Gastrocnemius medialis (tissue), 4 donors: ENCODE measurements around the gene NAPSA.

Source experiments
- CTCF ChIP-seq, 5 experiments: fragments of 450-650 bp in 3 of 5; fragments of 200-600 bp in 2 of 5; sonication (generic) in 2 of 5; IDR thresholded peaks in 4 of 5; conservative IDR thresholded peaks in 1 of 5; 1 replicate in 4 of 5; 2 replicates in 1 of 5; pipeline ENCODE4 v1.5.1; 2016 to 2019; ENCODE audit warnings: antibody characterized with exemption in 5 of 5, mild to moderate bottlenecking in 3 of 5, moderate library complexity in 3 of 5
- POLR2A ChIP-seq, 2 donors: fragments of 450-650 bp; IDR thresholded peaks; one replicate each; pipeline ENCODE4 v1.6.1; 2017; ENCODE audit warnings: antibody characterized with exemption in 2 of 2, mild to moderate bottlenecking in 2 of 2, moderate library complexity in 2 of 2

- TF ChIP-seq CTCF (IDR thresholded peaks at IDR 0.05 in 4 of 5, conservative IDR thresholded peaks at IDR 0.05 in 1 of 5) = no peak
- no peak for TF ChIP-seq POLR2A (IDR thresholded peaks at IDR 0.05)
These were observed 16.7 kb upstream of the NAPSA start for GRCh38 chr19:50381881-50382729.
